ENCODE results near the gene APC2. TPM values are rescaled to one million over a fixed set of nuclear protein-coding genes. Genes with fewer than 3 reads are reported as not detected.
A peak's percentile ranks its signal among the peaks of the same experiment; 100 is the strongest.

APC2 gene
- polyA plus RNA-seq, 1 donor (not counting 4 experiments of a cell fraction or from before 2014, with no cell fraction given): 0.01 TPM

GRCh38 chr19:1471010-1471514 lies 21.1 kb downstream of the APC2 start:
- peaks cover 11% of the 10 kb centered on the region for H4K20me1 ChIP-seq (ENCODE audit: control insufficient read depth, extremely low read depth, insufficient read depth, low read length)
- H3K4me2 ChIP-seq (ENCODE audit: control insufficient read depth, extremely low read depth, insufficient read depth, low read depth, low read length): peak overlapping the region; percentile 70
- peaks cover 4% of the 10 kb centered on the region for H3K9me1 ChIP-seq (ENCODE audit: control insufficient read depth, extremely low read depth, insufficient read depth, low read length)
- H3K27me3 ChIP-seq (ENCODE audit: control insufficient read depth, extremely low read depth, insufficient read depth, low read length): peaks cover 47% of the 10 kb centered on the region
- no peaks in the 10 kb centered on the region for H3K9me3 ChIP-seq (ENCODE audit: control insufficient read depth, low read depth, low read length)
- H2AFZ ChIP-seq (ENCODE audit: control insufficient read depth, low read length): no peak overlapping the region
- no peak for FAIRE-seq
- H3K4me3 ChIP-seq (ENCODE audit: control insufficient read depth in 2 of 3, extremely low read depth in 1 of 3, insufficient read depth in 2 of 3, low read depth in 1 of 3, low read length in 3 of 3): peak overlapping the region in 2 of 3 experiments; percentile 51 to 60
- H3K79me2 ChIP-seq (ENCODE audit: control insufficient read depth, insufficient read depth, low read length): peaks cover 5% of the 10 kb centered on the region
- peaks cover 5 to 6% of the 10 kb centered on the region in 2 experiments for H3K36me3 ChIP-seq (ENCODE audit: control insufficient read depth in 2 of 2, extremely low read depth in 1 of 2, insufficient read depth in 2 of 2, low read length in 2 of 2)
- TF ChIP-seq EZH2 (IDR thresholded peaks at IDR 0.05; ENCODE audit: low read length): peak; percentile 80
- TF ChIP-seq, protein P1, sequence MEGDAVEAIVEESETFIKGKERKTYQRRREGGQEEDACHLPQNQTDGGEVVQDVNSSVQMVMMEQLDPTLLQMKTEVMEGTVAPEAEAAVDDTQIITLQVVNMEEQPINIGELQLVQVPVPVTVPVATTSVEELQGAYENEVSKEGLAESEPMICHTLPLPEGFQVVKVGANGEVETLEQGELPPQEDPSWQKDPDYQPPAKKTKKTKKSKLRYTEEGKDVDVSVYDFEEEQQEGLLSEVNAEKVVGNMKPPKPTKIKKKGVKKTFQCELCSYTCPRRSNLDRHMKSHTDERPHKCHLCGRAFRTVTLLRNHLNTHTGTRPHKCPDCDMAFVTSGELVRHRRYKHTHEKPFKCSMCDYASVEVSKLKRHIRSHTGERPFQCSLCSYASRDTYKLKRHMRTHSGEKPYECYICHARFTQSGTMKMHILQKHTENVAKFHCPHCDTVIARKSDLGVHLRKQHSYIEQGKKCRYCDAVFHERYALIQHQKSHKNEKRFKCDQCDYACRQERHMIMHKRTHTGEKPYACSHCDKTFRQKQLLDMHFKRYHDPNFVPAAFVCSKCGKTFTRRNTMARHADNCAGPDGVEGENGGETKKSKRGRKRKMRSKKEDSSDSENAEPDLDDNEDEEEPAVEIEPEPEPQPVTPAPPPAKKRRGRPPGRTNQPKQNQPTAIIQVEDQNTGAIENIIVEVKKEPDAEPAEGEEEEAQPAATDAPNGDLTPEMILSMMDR (optimal IDR thresholded peaks at IDR 0.05 in 1 of 3, IDR thresholded peaks at IDR 0.05 in 1 of 3, conservative IDR thresholded peaks at IDR 0.05 in 1 of 3; ENCODE audit: extremely low read depth in 1 of 3, insufficient read depth in 2 of 3, low read length in 3 of 3): no peak
- no peak overlapping the region for H3K9ac ChIP-seq (ENCODE audit: control insufficient read depth, extremely low read depth, insufficient read depth, low read length)
- H3K27ac ChIP-seq (ENCODE audit: control insufficient read depth, insufficient read depth, low read length): no peak overlapping the region
- dilution Hi-C loops (cut with MboI; ENCODE audit: extremely low pct_ligation_motif_present, low sequenced_read_pairs): no loop called here
- DNase-seq (ENCODE audit: low read depth, low spot score): no peak
- H3K4me1 ChIP-seq (ENCODE audit: control insufficient read depth, extremely low read depth, insufficient read depth, low read length): peaks cover 9% of the 10 kb centered on the region

DNA sequence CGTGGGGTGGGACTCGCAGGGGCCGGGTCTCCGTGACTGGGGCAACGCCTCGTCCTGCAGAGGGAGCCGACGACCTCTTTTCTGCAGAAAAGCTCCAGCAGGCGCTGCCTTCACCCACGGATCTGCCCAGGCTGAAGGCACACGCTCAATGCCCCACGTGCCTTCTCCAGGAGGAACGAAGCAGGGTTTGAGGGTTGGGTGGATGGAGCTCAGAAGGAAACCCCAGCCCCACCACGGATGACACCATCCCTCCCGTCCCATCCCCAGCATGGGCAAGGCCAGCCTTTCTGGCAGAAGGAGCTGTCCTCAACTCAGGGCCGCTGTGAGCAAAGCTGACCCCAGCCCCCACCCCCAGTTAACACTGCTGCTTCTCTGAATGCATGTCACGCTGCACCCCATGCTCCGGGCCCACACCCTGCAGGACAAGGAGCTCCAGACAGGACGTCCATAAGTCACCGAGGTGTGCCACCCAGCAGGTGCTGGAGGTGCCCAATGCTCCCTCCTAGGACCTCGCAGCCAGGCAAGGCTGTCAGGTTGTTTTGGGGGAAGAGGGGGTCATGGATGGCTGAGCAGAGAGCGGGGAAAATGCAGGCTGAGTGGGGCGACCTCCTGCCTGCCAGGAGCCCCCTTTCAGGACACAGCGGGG lies 21.7 kb downstream of the APC2 start:
- Histone ChIP-seq H2AFZ (ENCODE audit: control insufficient read depth, low read length) (no peak overlapping the region), H3K9me1 (ENCODE audit: control insufficient read depth, extremely low read depth, insufficient read depth, low read length) (peaks cover 4% of the 10 kb centered on the region), H3K79me2 (ENCODE audit: control insufficient read depth, insufficient read depth, low read length) (peaks cover 11% of the 10 kb centered on the region), H4K20me1 (ENCODE audit: control insufficient read depth, extremely low read depth, insufficient read depth, low read length) (peaks cover 9% of the 10 kb centered on the region), H3K27me3 (ENCODE audit: control insufficient read depth, extremely low read depth, insufficient read depth, low read length) (peaks cover 41% of the 10 kb centered on the region), H3K4me3 (ENCODE audit: control insufficient read depth in 2 of 3, extremely low read depth in 1 of 3, insufficient read depth in 2 of 3, low read depth in 1 of 3, low read length in 3 of 3) (no peak overlapping the region), H3K4me2 (ENCODE audit: control insufficient read depth, extremely low read depth, insufficient read depth, low read depth, low read length) (peak overlapping the region; percentile 22), H3K36me3 (ENCODE audit: control insufficient read depth in 2 of 2, extremely low read depth in 1 of 2, insufficient read depth in 2 of 2, low read length in 2 of 2) (peaks cover 5 to 11% of the 10 kb centered on the region in 2 experiments), H3K9ac (ENCODE audit: control insufficient read depth, extremely low read depth, insufficient read depth, low read length) (no peak overlapping the region), H3K4me1 (ENCODE audit: control insufficient read depth, extremely low read depth, insufficient read depth, low read length) (peaks cover 9% of the 10 kb centered on the region), H3K9me3 (ENCODE audit: control insufficient read depth, low read depth, low read length) (no peaks in the 10 kb centered on the region), H3K27ac (ENCODE audit: control insufficient read depth, insufficient read depth, low read length) (no peak overlapping the region)
- DNase-seq (ENCODE audit: low read depth, low spot score): no peak
- dilution Hi-C loops (cut with MboI; ENCODE audit: extremely low pct_ligation_motif_present, low sequenced_read_pairs): no loop called here
- FAIRE-seq: no peak
- TF ChIP-seq EZH2 (IDR thresholded peaks at IDR 0.05; ENCODE audit: low read length): no peak
- TF ChIP-seq, protein P1 (optimal IDR thresholded peaks at IDR 0.05 in 1 of 3, IDR thresholded peaks at IDR 0.05 in 1 of 3, conservative IDR thresholded peaks at IDR 0.05 in 1 of 3; ENCODE audit: extremely low read depth in 1 of 3, insufficient read depth in 2 of 3, low read length in 3 of 3): peak in 1 of 3 experiments; percentile 16
